Inflammatory macrophage (primary cell): ENCODE measurements around the gene GAL3ST1.
"Not testable (repeated sequence)": the region's sequence is repeated elsewhere in the genome, so short reads cannot be mapped to it uniquely, and the experiment has no call there.

ENCODE experiments used
- DNase-seq, 2 donors: peaks; one replicate each; pipeline ENCODE4 v3.0.0-alpha.2; 2020 to 2022

GAL3ST1 gene

GRCh38 chr22:30596886-30597285 is 22.4 kb upstream of the GAL3ST1 start:
- DNase-seq: no peak

- no peak for DNase-seq
Observed at GRCh38 chr22:30596199-30596598, 21.7 kb upstream of the GAL3ST1 start.

- DNase-seq: not testable (repeated sequence)
Observed at GRCh38 chr22:30592360-30592713, 17.9 kb upstream of the GAL3ST1 start.

- peak; percentile 97 to 98 for DNase-seq
Observed at GRCh38 chr22:30591588-30592359, 17.3 kb upstream of the GAL3ST1 start, which contains the start of gene PES1. Gene PES1, minus strand, starts transcription at chr22:30591910. Its CDS starts 77 bp downstream, at chr22:30591833.

GRCh38 chr22:30591191-30591587 is 16.7 kb upstream of the GAL3ST1 start:
- DNase-seq: no peak

- no peak for DNase-seq
Observed at GRCh38 chr22:30586414-30586813, 11.9 kb upstream of the GAL3ST1 start.

- no peak for DNase-seq
Observed at GRCh38 chr22:30584441-30584840, 10.0 kb upstream of the GAL3ST1 start.

GRCh38 chr22:30582788-30583545 is 8.5 kb upstream of the GAL3ST1 start:
- DNase-seq: no peak

GRCh38 chr22:30582051-30582450 is 7.6 kb upstream of the GAL3ST1 start:
- DNase-seq: no peak

GRCh38 chr22:30580896-30581295 is 6.4 kb upstream of the GAL3ST1 start:
- no peak for DNase-seq

- no peak for DNase-seq
Observed at GRCh38 chr22:30578481-30578880, 4.0 kb upstream of the GAL3ST1 start.

- DNase-seq: no peak
Observed at GRCh38 chr22:30575859-30576258, 1.4 kb upstream of the GAL3ST1 start.

- DNase-seq: no peak
Observed at GRCh38 chr22:30574997-30575671, 669 bp upstream of the GAL3ST1 start.

GRCh38 chr22:30573594-30574094 is 821 bp downstream of the GAL3ST1 start:
- DNase-seq: no peak

- DNase-seq: no peak
Observed at GRCh38 chr22:30572840-30573593, 1.4 kb downstream of the GAL3ST1 start.

GRCh38 chr22:30572210-30572609 is 2.3 kb downstream of the GAL3ST1 start:
- DNase-seq: no peak

GRCh38 chr22:30569674-30570202 is 4.7 kb downstream of the GAL3ST1 start:
- no peak for DNase-seq

GRCh38 chr22:30568137-30568805 is 6.2 kb downstream of the GAL3ST1 start:
- DNase-seq: no peak

GRCh38 chr22:30567277-30567676 is 7.2 kb downstream of the GAL3ST1 start:
- DNase-seq: not testable (repeated sequence)

- DNase-seq: no peak
Observed at GRCh38 chr22:30566125-30566524, 8.3 kb downstream of the GAL3ST1 start.

GRCh38 chr22:30565341-30565740 is 9.1 kb downstream of the GAL3ST1 start:
- no peak for DNase-seq

GRCh38 chr22:30564761-30565119 is 9.7 kb downstream of the GAL3ST1 start:
- no peak for DNase-seq
